ENCODE results near the gene TMEM161B. TPM values are rescaled to one million over a fixed set of nuclear protein-coding genes. Genes with fewer than 3 reads are reported as not detected.

Gene TMEM161B
- total and polyA plus RNA-seq, 7 donors: 5.1 to 10.2 (median 6.6) TPM

DNA sequence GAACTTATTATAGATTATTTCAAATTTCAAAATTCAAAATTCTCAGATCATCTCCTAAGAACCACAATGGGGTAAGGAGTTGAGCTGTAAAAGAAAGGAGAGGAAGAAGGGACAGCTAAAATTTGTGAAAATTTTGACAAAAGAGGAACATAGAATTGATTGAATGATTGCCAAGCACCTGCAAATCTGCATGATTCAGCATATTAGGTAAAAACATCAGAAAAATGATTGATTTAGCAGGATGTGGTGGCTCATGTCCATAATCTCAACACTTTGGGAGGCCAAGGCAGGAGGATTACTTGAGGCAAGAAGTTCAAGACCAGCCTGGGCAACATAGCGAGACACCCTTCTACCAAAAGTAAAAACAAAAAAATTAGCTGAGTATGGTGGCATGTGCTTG lies 14.3 kb downstream of the TMEM161B start:
- H3K9me3 ChIP-seq: no peaks in the 10 kb centered on the region
- H3K27me3 ChIP-seq (ENCODE audit: insufficient read depth in 3 of 3, low read length in 2 of 3): no peaks in the 10 kb centered on the region
- H3K4me3 ChIP-seq: no peak overlapping the region
- no peak for DNase-seq
- no peak for ATAC-seq
- no peaks in the 10 kb centered on the region for H3K36me3 ChIP-seq (ENCODE audit: insufficient read depth in 1 of 2, low read depth in 1 of 2)
- intact Hi-C loops (cut with DNase I): no loop called here
- TF ChIP-seq CTCF (IDR thresholded peaks at IDR 0.05): no peak
- peaks cover 6% of the 10 kb centered on the region for H3K4me1 ChIP-seq
- H3K27ac ChIP-seq: no peak overlapping the region
- WGBS, 3 donors: 95 to 100% (median 97%) methylated on average over 1 of the region's 1 CpG

DNA sequence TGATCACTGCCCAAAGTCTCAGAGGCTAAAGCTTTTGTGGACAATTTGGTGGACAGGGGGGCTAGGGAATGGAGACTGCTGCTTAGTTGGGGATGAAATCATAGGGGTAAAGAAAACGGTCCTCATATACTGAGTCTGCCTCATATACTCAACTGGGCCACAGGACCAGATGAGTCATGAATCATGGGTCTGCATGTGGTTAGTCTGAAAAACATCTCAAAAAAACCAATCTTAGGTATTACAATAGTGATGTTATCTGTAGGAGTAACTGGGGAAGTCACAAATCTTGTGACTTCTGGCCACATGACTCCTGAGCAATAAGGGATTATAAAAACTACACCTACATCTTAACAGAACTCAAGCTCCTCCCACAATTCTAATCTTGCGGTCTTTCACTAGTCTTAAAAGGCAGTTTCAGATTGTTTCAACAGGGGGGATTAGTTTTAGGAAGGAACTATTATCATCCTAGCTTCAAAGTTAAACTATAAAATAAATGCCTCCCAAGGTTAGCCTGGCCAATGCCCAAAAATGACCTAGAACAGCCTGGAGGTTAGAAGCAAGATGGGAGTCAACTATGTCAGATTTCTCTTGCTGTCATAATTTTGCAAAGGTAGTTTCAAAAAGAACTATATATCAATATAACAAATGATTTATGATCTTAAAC lies 17.5 kb downstream of the TMEM161B start:
- no peak for TF ChIP-seq CTCF (IDR thresholded peaks at IDR 0.05)
- WGBS, 3 donors: 95 to 98% (median 96%) methylated on average over 2 of the region's 2 CpGs
- DNase-seq (no peak), ATAC-seq (no peak)
- Histone ChIP-seq H3K27ac (no peak overlapping the region), H3K9me3 (no peaks in the 10 kb centered on the region), H3K36me3 (ENCODE audit: insufficient read depth in 1 of 2, low read depth in 1 of 2) (no peaks in the 10 kb centered on the region), H3K4me3 (no peak overlapping the region), H3K4me1 (peaks cover 12% of the 10 kb centered on the region), H3K27me3 (ENCODE audit: insufficient read depth in 3 of 3, low read length in 2 of 3) (no peaks in the 10 kb centered on the region)
- intact Hi-C loops (cut with DNase I): no loop called here

DNA sequence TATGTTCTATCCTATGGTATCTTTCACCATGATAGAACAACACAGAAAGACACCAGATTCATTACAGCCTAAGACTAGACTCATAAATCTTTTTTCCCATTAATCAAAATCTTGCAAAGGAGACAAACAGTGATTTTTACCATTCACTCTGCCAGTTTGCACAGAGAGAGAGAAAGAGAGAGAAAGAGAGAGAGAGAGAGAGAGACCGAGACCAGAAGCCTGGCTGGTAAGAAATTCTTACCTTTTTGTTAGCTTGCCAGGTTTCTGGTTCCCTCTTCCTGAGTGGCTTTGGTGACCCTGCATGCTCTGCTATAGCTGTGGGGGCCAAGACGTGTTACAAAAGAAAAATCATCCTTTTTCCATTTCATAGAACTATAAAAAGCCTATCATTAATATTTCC lies 18.6 kb downstream of the TMEM161B start:
- DNase-seq (no peak), ATAC-seq (no peak)
- intact Hi-C loops (cut with DNase I): no loop called here
- no peak overlapping the region for H3K4me3 ChIP-seq
- no peaks in the 10 kb centered on the region for H3K9me3 ChIP-seq
- TF ChIP-seq CTCF (IDR thresholded peaks at IDR 0.05): no peak
- H3K27ac ChIP-seq: no peak overlapping the region
- peaks cover 12% of the 10 kb centered on the region for H3K4me1 ChIP-seq
- no peaks in the 10 kb centered on the region for H3K36me3 ChIP-seq (ENCODE audit: insufficient read depth in 1 of 2, low read depth in 1 of 2)
- no peaks in the 10 kb centered on the region for H3K27me3 ChIP-seq (ENCODE audit: insufficient read depth in 3 of 3, low read length in 2 of 3)
- WGBS, 3 donors: 83 to 97% (median 90%) methylated on average over 2 of the region's 2 CpGs

DNA sequence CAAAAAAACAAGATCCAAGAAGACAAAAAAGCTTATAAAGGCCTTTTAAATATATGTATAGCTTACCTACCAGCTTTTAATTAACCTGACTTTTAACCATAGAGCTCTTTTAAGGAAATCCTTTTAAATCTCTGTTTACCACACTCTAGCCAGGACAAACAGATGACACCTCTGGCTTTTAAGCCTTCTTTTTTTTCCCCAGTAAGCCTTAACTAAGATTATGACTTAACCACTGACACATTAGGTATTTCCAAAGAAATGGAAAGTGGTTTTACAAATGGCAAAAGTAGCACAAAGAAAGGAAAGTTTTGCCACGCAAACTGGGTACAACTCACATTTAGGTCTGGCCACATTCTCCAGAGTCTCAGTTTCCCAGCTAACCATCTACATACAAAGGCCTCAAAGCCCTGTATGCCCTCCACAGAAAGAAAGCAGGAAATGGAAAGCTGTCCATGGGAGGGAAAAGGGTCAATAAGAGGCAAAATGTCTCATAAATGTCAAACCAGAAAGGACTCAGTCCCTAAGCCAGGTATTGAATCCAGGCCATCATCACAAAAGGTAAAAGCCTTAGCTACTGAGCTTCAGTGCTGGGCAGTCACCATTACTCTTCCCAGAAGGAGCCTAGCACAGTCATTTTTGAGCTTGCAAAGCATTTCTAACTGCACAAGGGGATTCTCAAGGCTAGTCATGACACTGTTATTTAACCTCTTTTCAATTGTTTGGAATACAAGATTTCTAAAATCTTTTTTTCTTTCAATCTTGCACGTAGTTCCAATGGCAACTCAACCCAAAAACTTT lies 19.7 kb downstream of the TMEM161B start:
- H3K9me3 ChIP-seq: no peaks in the 10 kb centered on the region
- ATAC-seq (no peak), DNase-seq (no peak)
- 94 to 98% (median 97%) methylated on average over 2 of the region's 2 CpGs for WGBS, 3 donors
- no peak overlapping the region for H3K4me3 ChIP-seq
- H3K27me3 ChIP-seq (ENCODE audit: insufficient read depth in 3 of 3, low read length in 2 of 3): no peaks in the 10 kb centered on the region
- H3K4me1 ChIP-seq: peaks cover 8% of the 10 kb centered on the region
- TF ChIP-seq CTCF (IDR thresholded peaks at IDR 0.05): no peak
- intact Hi-C loops (cut with DNase I): loop anchor here in 1 of 2 donors (2.0 kb wide), 1 partner anchor 18 kb away; no protein-coding TSS in a partner anchor
- no peak overlapping the region for H3K27ac ChIP-seq
- no peaks in the 10 kb centered on the region for H3K36me3 ChIP-seq (ENCODE audit: insufficient read depth in 1 of 2, low read depth in 1 of 2)

Data from psoas muscle (tissue), 8 donors.